GM23248 (cell line): ENCODE measurements around the gene FCGR1A.
"Not testable (repeated sequence)": the region's sequence is repeated elsewhere in the genome, so short reads cannot be mapped to it uniquely, and the experiment has no call there.

Experiments used
- EZH2 ChIP-seq: fragments of 200-600 bp; sonication (generic); IDR thresholded peaks from 2 replicates; pipeline ENCODE4 v1.6.1; 2018; ENCODE audit warnings: antibody characterized with exemption, mild to moderate bottlenecking; ENCODE audit not compliant: insufficient read depth, poor library complexity, severe bottlenecking
- EZH2phosphoT487 ChIP-seq: fragments of 200-600 bp; sonication (generic); IDR thresholded peaks from 2 replicates; pipeline ENCODE4 v1.6.1; 2018; ENCODE audit warnings: antibody characterized with exemption, moderate library complexity, mild to moderate bottlenecking, low read depth; ENCODE audit not compliant: insufficient read depth

DNA sequence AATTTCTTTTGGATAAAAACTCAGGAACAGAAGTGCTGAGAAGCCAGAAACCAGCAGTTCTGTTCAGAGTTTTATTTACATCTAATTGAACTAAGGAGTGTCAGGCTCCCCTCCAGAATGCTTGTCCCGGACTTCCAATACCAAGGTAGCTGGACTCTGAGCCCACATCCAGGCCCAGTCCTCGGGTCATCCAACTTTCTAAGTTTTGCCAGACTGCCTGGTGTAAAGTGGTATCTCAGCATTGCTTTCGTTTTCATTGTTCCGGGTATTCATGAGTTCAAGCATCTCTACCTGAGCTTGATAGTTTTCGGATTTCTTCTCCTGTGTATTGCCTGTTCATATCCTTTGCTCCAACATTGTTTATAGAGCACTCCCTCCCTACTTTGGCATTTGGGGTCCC lies 37.9 kb downstream of the FCGR1A start:
- TF ChIP-seq EZH2phosphoT487, EZH2: not testable (repeated sequence)
